HCT116 (cell line): ENCODE results near the gene ZNF808. TPM values are rescaled to one million over a fixed set of nuclear protein-coding genes. Genes with fewer than 3 reads are reported as not detected.

Experiments used
- ATAC-seq: fragments of 200-7000 bp; cut with Tn5 transposase; 2 replicates; pipeline ENCODE4 v1.9.1; 2020; ENCODE audit warnings: mild to moderate bottlenecking, moderate library complexity
- BruUV-seq: library from RNA; stranded (reverse); fragments of 400-500 nt; replicated peaks from 2 replicates; lab custom pipeline; 2021; lab: Mats Ljungman, UMichigan
- CTCF ChIA-PET: fragments of 300-600 bp; sonication (Branson Sonifier 250); formaldehyde crosslinking; loops from one replicate; lab custom pipeline; 2021; ENCODE audit warnings: antibody characterized with exemption; lab: Charles Lee
- POLR2A ChIA-PET: fragments of 300-600, 350-600 bp; sonication (Branson Sonifier 250); formaldehyde crosslinking; loops from one replicate; lab custom pipeline; 2021; ENCODE audit warnings: antibody characterized with exemption; lab: Charles Lee
- RAD21 ChIA-PET, 2 experiments: fragments of 300-600 bp; sonication (Branson Sonifier 250); formaldehyde crosslinking; loops; one replicate each; lab custom pipeline; 2023; ENCODE audit warnings: low total read pairs in 2 of 2; ENCODE audit not compliant: uncharacterized antibody in 2 of 2, unreplicated experiment in 2 of 2, low non-redundant PET in 1 of 2; lab: Charles Lee
- DNase-seq: peaks from one replicate; pipeline ENCODE4 v3.0.0-alpha.2; 2010; ENCODE audit warnings: low read depth, low spot score
- H2AFZ ChIP-seq: fragments of 200-600 bp; shearing (Covaris generic), sonication (generic); 2 replicates; pipeline ENCODE4 v1.6.1; 2017; ENCODE audit warnings: low read depth, mixed run types, mixed read lengths, antibody characterized with exemption, low read length; ENCODE audit not compliant: poor library complexity, severe bottlenecking
- H3K27ac ChIP-seq: 2 replicates; pipeline ENCODE4 v1.5.1; 2012; ENCODE audit warnings: low read depth, low read length
- H3K27me3 ChIP-seq: fragments of 200-600 bp; sonication (generic); 2 replicates; pipeline ENCODE4 v1.6.1; 2016; ENCODE audit warnings: mixed run types, low read length, mixed read lengths; ENCODE audit not compliant: insufficient read depth
- H3K36me3 ChIP-seq, 2 experiments: fragments of 200-500 bp in 1 of 2; fragments of 200-600 bp in 1 of 2; sonication (Bioruptor generic) in 1 of 2; sonication (generic) in 1 of 2; 2 replicates each; pipeline versions ENCODE4 v1.5.1 to v1.6.1; 2014 to 2016; ENCODE audit warnings: low read length in 2 of 2, inconsistent platforms in 1 of 2, mixed read lengths in 1 of 2, mixed run types in 1 of 2; ENCODE audit not compliant: insufficient read depth in 2 of 2, control insufficient read depth in 1 of 2
- H3K4me1 ChIP-seq, 2 experiments: fragments of 200-600 bp in 1 of 2; sonication (generic) in 1 of 2; 2 replicates each; pipeline versions ENCODE4 v1.5.1 to v1.6.1; 2012 to 2017; ENCODE audit warnings: low read length in 2 of 2, inconsistent platforms in 1 of 2, mild to moderate bottlenecking in 1 of 2, mixed read lengths in 1 of 2, mixed run types in 1 of 2, moderate library complexity in 1 of 2; ENCODE audit not compliant: insufficient read depth in 2 of 2, control insufficient read depth in 1 of 2
- H3K4me2 ChIP-seq: fragments of 200-600 bp; sonication (generic); 2 replicates; pipeline ENCODE4 v1.6.1; 2017; ENCODE audit warnings: mixed run types, low read length, mixed read lengths
- H3K4me3 ChIP-seq, 2 experiments: fragments of 200-600 bp in 1 of 2; sonication (generic) in 1 of 2; replicated peaks in 1 of 2; 2 replicates each; pipeline ENCODE4 v1.5.1; 2011 to 2016; ENCODE audit warnings: low read length in 2 of 2, control low read depth in 1 of 2, low read depth in 1 of 2, mild to moderate bottlenecking in 1 of 2, mixed read lengths in 1 of 2, mixed run types in 1 of 2
- H3K79me2 ChIP-seq: fragments of 200-600 bp; sonication (generic); 2 replicates; pipeline ENCODE4 v1.6.1; 2017; ENCODE audit warnings: mild to moderate bottlenecking, mixed run types, low read length, moderate library complexity, mixed read lengths; ENCODE audit not compliant: insufficient read depth
- H3K9ac ChIP-seq: fragments of 200-600 bp; sonication (generic); 2 replicates; pipeline ENCODE4 v1.6.1; 2016; ENCODE audit warnings: low read length, mixed read lengths
- H3K9me2 ChIP-seq: fragments of 200-600 bp; sonication (generic), shearing (Covaris generic); 2 replicates; pipeline ENCODE4 v1.6.1; 2017; ENCODE audit warnings: mixed run types, mild to moderate bottlenecking, moderate library complexity; ENCODE audit not compliant: insufficient read depth
- H3K9me3 ChIP-seq, 2 experiments: fragments of 200-500 bp in 1 of 2; fragments of 200-600 bp in 1 of 2; sonication (Bioruptor generic) in 1 of 2; sonication (generic) in 1 of 2; 2 replicates each; pipeline ENCODE4 v1.6.1; 2014 to 2017; ENCODE audit warnings: low read length in 2 of 2, mixed read lengths in 2 of 2, inconsistent platforms in 1 of 2, low read depth in 1 of 2, mild to moderate bottlenecking in 1 of 2, mixed run types in 1 of 2, moderate library complexity in 1 of 2; ENCODE audit not compliant: control insufficient read depth in 1 of 2, insufficient read depth in 1 of 2
- H4K20me1 ChIP-seq: fragments of 200-600 bp; sonication (generic), shearing (Covaris generic); 2 replicates; pipeline ENCODE4 v1.6.1; 2017; ENCODE audit warnings: mixed run types, mild to moderate bottlenecking, moderate library complexity; ENCODE audit not compliant: insufficient read depth
- CBX3 ChIP-seq: IDR thresholded peaks from 2 replicates; pipeline ENCODE4 v1.6.1; 2012; ENCODE audit warnings: low read depth
- CEBPB ChIP-seq: IDR thresholded peaks from 2 replicates; pipeline ENCODE4 v1.6.1; 2012; ENCODE audit warnings: low read depth
- EGR1 ChIP-seq: IDR thresholded peaks from 2 replicates; pipeline ENCODE4 v1.6.1; 2012; ENCODE audit warnings: low read depth
- ELF1 ChIP-seq: IDR thresholded peaks from 2 replicates; pipeline ENCODE4 v1.6.1; 2012; ENCODE audit warnings: low read depth, borderline replicate concordance
- EZH2 ChIP-seq: fragments of 200-600 bp; sonication (generic); IDR thresholded peaks from 2 replicates; pipeline ENCODE4 v1.6.1; 2017; ENCODE audit warnings: antibody characterized with exemption, mixed run types
- FOSL1 ChIP-seq: IDR thresholded peaks from 2 replicates; pipeline ENCODE4 v1.6.1; 2012; ENCODE audit warnings: low read depth
- JUND ChIP-seq: IDR thresholded peaks from 2 replicates; pipeline ENCODE4 v1.6.1; 2012
- RAD21 ChIP-seq: IDR thresholded peaks from 2 replicates; pipeline ENCODE4 v1.6.1; 2012; ENCODE audit warnings: low read depth, mild to moderate bottlenecking
- REST ChIP-seq: IDR thresholded peaks from 2 replicates; pipeline ENCODE4 v1.6.1; 2012; ENCODE audit warnings: low read depth
- SP1 ChIP-seq: IDR thresholded peaks from 2 replicates; pipeline ENCODE4 v1.6.1; 2012; ENCODE audit warnings: low read depth
- SRF ChIP-seq: IDR thresholded peaks from 2 replicates; pipeline ENCODE4 v1.6.1; 2012; ENCODE audit warnings: low read depth
- TCF7L2 ChIP-seq: IDR thresholded peaks from 2 replicates; pipeline ENCODE4 v1.7.0; 2011; ENCODE audit warnings: borderline replicate concordance, inconsistent platforms; ENCODE audit not compliant: insufficient read depth, insufficient read length; ENCODE audit errors: extremely low read depth
- YY1 ChIP-seq: IDR thresholded peaks from 2 replicates; pipeline ENCODE4 v1.6.1; 2011; ENCODE audit warnings: low read length, low read depth, moderate library complexity, mild to moderate bottlenecking; ENCODE audit not compliant: insufficient replicate concordance; ENCODE audit errors: extremely low read depth
- ZBTB33 ChIP-seq: IDR thresholded peaks from 2 replicates; pipeline ENCODE4 v1.6.1; 2011; ENCODE audit warnings: mild to moderate bottlenecking, low read length, moderate library complexity; ENCODE audit not compliant: insufficient replicate concordance; ENCODE audit errors: extremely low read depth
- ZFX ChIP-seq: fragments of 450-650 bp; IDR thresholded peaks from 2 replicates; pipeline ENCODE4 v1.6.1; 2017
- ZNF274 ChIP-seq: fragments of 200-500 bp; sonication (Bioruptor generic); IDR thresholded peaks from 2 replicates; pipeline ENCODE4 v1.6.1; 2014; ENCODE audit warnings: mild to moderate bottlenecking, low read depth, low read length, inconsistent platforms
- intact Hi-C: fragments of 100-400 bp; cut with micrococcal nuclease; formaldehyde crosslinking; loops from 2 replicates; pipeline ENCODE4 v1.10.0; 2022
- total RNA-seq: library from RNA; stranded (reverse); gene quantifications from one replicate; pipeline ENCODE4 v1.2.1, GENCODE V29; 2021; ENCODE audit not compliant: unreplicated experiment
- TF ChIP-seq, protein P1 (sequence below): IDR thresholded peaks from 2 replicates; pipeline ENCODE4 v1.6.1; 2012

Gene ZNF808
- total RNA-seq, 1 experiment from 2014 or later, result 15.4 TPM

GRCh38 chr19:52520013-52520412 is 7.5 kb upstream of the ZNF808 start:
- H3K9me2 ChIP-seq, result no peaks in the 10 kb centered on the region
- CTCF ChIA-PET, result no interaction called here
- no peak for TF ChIP-seq YY1
- no peak for TF ChIP-seq ZFX
- no peak for TF ChIP-seq SP1
- TF ChIP-seq TCF7L2, result no peak
- TF ChIP-seq ELF1, result no peak
- no peak for TF ChIP-seq ZBTB33
- TF ChIP-seq CBX3, result no peak
- no peak for TF ChIP-seq RAD21
- TF ChIP-seq, all 23 proteins: peak for 0
- BruUV-seq, result no TSS peak
- Histone ChIP-seq H3K27ac (no peak overlapping the region), H4K20me1 (no peaks in the 10 kb centered on the region), H3K9ac (no peak overlapping the region), H3K79me2 (no peaks in the 10 kb centered on the region), H3K4me2 (no peak overlapping the region), H3K4me1 (no peaks in the 10 kb centered on the region), H3K36me3 (no peaks in the 10 kb centered on the region), H3K27me3 (no peaks in the 10 kb centered on the region), H3K4me3 (no peak overlapping the region), H2AFZ (no peak overlapping the region), H3K9me3 (peaks cover 4% of the 10 kb centered on the region in 2 experiments; a peak in 2 of 4 replicates)
- ATAC-seq (no peak), DNase-seq (no peak)
- ChIA-PET RAD21 (no interaction called here), POLR2A (no interaction called here)
- intact Hi-C loops, result no loop called here

GRCh38 chr19:52522551-52522950 is 4.9 kb upstream of the ZNF808 start:
- Histone ChIP-seq H3K27ac (no peak overlapping the region), H3K9me2 (no peaks in the 10 kb centered on the region), H3K4me3 (no peak overlapping the region), H2AFZ (no peak overlapping the region), H3K9ac (no peak overlapping the region), H3K4me2 (no peak overlapping the region), H3K79me2 (no peaks in the 10 kb centered on the region), H3K9me3 (peaks cover 4% of the 10 kb centered on the region in 2 experiments; a peak in 2 of 4 replicates), H3K4me1 (peaks cover 4 to 6% of the 10 kb centered on the region in 2 experiments; a peak in 2 of 4 replicates), H3K36me3 (no peaks in the 10 kb centered on the region), H4K20me1 (no peaks in the 10 kb centered on the region), H3K27me3 (no peaks in the 10 kb centered on the region)
- ATAC-seq (no peak), DNase-seq (no peak)
- intact Hi-C loops, result no loop called here
- CTCF ChIA-PET, result no interaction called here
- BruUV-seq, result no TSS peak
- RAD21 ChIA-PET, result no interaction called here
- POLR2A ChIA-PET, result no interaction called here
- TF ChIP-seq CBX3 (no peak), ZFX (no peak), CEBPB (no peak), FOSL1 (no peak), JUND (no peak), EZH2 (no peak), TCF7L2 (no peak), SRF (no peak), EGR1 (no peak), REST (no peak), ZNF274 (no peak), YY1 (no peak)
- TF ChIP-seq, protein P1, sequence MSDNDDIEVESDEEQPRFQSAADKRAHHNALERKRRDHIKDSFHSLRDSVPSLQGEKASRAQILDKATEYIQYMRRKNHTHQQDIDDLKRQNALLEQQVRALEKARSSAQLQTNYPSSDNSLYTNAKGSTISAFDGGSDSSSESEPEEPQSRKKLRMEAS, result no peak
